GM12878 (cell line): ENCODE results near the gene ABCC5. TPM values are rescaled to one million over a fixed set of nuclear protein-coding genes. Genes with fewer than 3 reads are reported as not detected.
A peak's percentile ranks its signal among the peaks of the same experiment; 100 is the strongest.

ENCODE experiments used
- ATAC-seq: fragments of 200-7000 bp; cut with Tn5 transposase; 3 replicates; pipeline ENCODE4 v1.9.1; 2020; ENCODE audit warnings: mild to moderate bottlenecking, moderate library complexity
- BruUV-seq: library from RNA; stranded (reverse); fragments of 400-500 nt; replicated peaks from 2 replicates; lab custom pipeline; 2021; lab: Mats Ljungman, UMichigan
- CTCF ChIA-PET: fragments of 300-600 bp; sonication (Branson Sonifier 250); formaldehyde crosslinking; extraction: SDS; loops from one replicate; lab custom pipeline; 2021; ENCODE audit warnings: inconsistent platforms; lab: Yijun Ruan, JAX
- POLR2A ChIA-PET: fragments of 350-600 bp; formaldehyde crosslinking; extraction: SDS; loops from one replicate; lab custom pipeline; 2021; ENCODE audit warnings: inconsistent platforms; lab: Charles Lee
- RAD21 ChIA-PET: fragments of 300-600 bp; sonication (Branson Sonifier 250); formaldehyde crosslinking; loops from one replicate; lab custom pipeline; 2023; ENCODE audit warnings: antibody characterized with exemption; ENCODE audit not compliant: unreplicated experiment; lab: Charles Lee
- SMC1A ChIA-PET: fragments of 300-600 bp; sonication (Branson Sonifier 250); formaldehyde crosslinking; loops from one replicate; lab custom pipeline; 2023; ENCODE audit not compliant: unreplicated experiment, uncharacterized antibody; lab: Charles Lee
- DNase-seq: peaks from one replicate; pipeline ENCODE4 v3.0.0-alpha.2; 2011; ENCODE audit warnings: low read depth, low spot score
- FAIRE-seq: peaks from 3 replicates; lab custom pipeline; 2011; peaks lifted over from hg19 to GRCh38; lab: Jason Lieb, UNC
- H2AFZ ChIP-seq: 2 replicates; pipeline ENCODE4 v1.6.0; 2011; ENCODE audit warnings: low read depth, low read length, control low read depth; ENCODE audit not compliant: control insufficient read depth
- H3K27ac ChIP-seq: 2 replicates; pipeline ENCODE4 v1.5.1; 2011; ENCODE audit warnings: control low read depth; ENCODE audit not compliant: control insufficient read depth, insufficient read depth
- H3K27me3 ChIP-seq, 2 experiments: replicated peaks in 1 of 2; 2 replicates each; pipeline versions ENCODE4 v1.6.0 to v1.6.1; 2011; ENCODE audit warnings: low read length in 1 of 2; ENCODE audit not compliant: control insufficient read depth in 2 of 2, insufficient read depth in 2 of 2
- H3K36me3 ChIP-seq, 2 experiments: 2 replicates each; pipeline ENCODE4 v1.5.1; 2011; ENCODE audit warnings: low read length in 1 of 2; ENCODE audit not compliant: control insufficient read depth in 2 of 2, insufficient read depth in 2 of 2
- H3K4me1 ChIP-seq: 2 replicates; pipeline ENCODE4 v1.6.1; 2011; ENCODE audit warnings: mild to moderate bottlenecking, low read length, moderate library complexity, mixed read lengths; ENCODE audit not compliant: control insufficient read depth, insufficient read depth
- H3K4me2 ChIP-seq: 2 replicates; pipeline ENCODE4 v1.6.0; 2011; ENCODE audit warnings: control low read depth; ENCODE audit not compliant: control insufficient read depth, insufficient read depth
- H3K4me3 ChIP-seq: fragments of 200-600 bp; sonication (generic); 2 replicates; pipeline ENCODE4 v1.5.1; 2016
- H3K79me2 ChIP-seq: 2 replicates; pipeline ENCODE4 v1.6.0; 2011; ENCODE audit warnings: low read length; ENCODE audit not compliant: control insufficient read depth, insufficient read depth
- H3K9ac ChIP-seq: 2 replicates; pipeline ENCODE4 v1.8.0; 2011; ENCODE audit warnings: low read length, control low read depth, mixed read lengths; ENCODE audit not compliant: control insufficient read depth, insufficient read depth
- H3K9me3 ChIP-seq: replicated peaks from 3 replicates; pipeline ENCODE4 v1.5.1; 2011; ENCODE audit warnings: mild to moderate bottlenecking, low read length; ENCODE audit not compliant: control insufficient read depth, insufficient read depth
- H4K20me1 ChIP-seq: 2 replicates; pipeline ENCODE4 v1.6.0; 2011; ENCODE audit not compliant: control insufficient read depth, insufficient read depth
- ATF7 ChIP-seq: fragments of 450-650 bp; IDR thresholded peaks from 2 replicates; pipeline ENCODE4 v1.6.1; 2016; ENCODE audit warnings: low read depth, mild to moderate bottlenecking
- EP300 ChIP-seq, 2 experiments: fragments of 150-350 bp in 1 of 2; IDR thresholded peaks; 2 replicates each; pipeline ENCODE4 v1.6.1; 2011 to 2012; ENCODE audit warnings: low read depth in 2 of 2, low read length in 2 of 2, borderline replicate concordance in 1 of 2, improper control_type of control experiment in 1 of 2, inconsistent platforms in 1 of 2; ENCODE audit not compliant: control insufficient read depth in 1 of 2
- NBN ChIP-seq: fragments of 450-650 bp; IDR thresholded peaks from 2 replicates; pipeline ENCODE4 v1.6.1; 2016
- NFIC ChIP-seq: IDR thresholded peaks from 2 replicates; pipeline ENCODE4 v1.6.1; 2012; ENCODE audit warnings: low read depth, mild to moderate bottlenecking, inconsistent platforms, low read length, moderate library complexity
- NR2C2 ChIP-seq: IDR thresholded peaks from 2 replicates; pipeline ENCODE4 v1.6.1; 2011; ENCODE audit warnings: borderline replicate concordance, low read depth; ENCODE audit not compliant: control insufficient read depth, insufficient read length
- SMAD1 ChIP-seq: fragments of 450-650 bp; IDR thresholded peaks from 2 replicates; pipeline ENCODE4 v1.6.1; 2018; ENCODE audit warnings: mild to moderate bottlenecking, low read depth; ENCODE audit not compliant: partially characterized antibody
- SPI1 ChIP-seq: IDR thresholded peaks from 2 replicates; pipeline ENCODE4 v1.6.1; 2011; ENCODE audit warnings: low read depth, mild to moderate bottlenecking, low read length, moderate library complexity, borderline replicate concordance; ENCODE audit not compliant: insufficient read depth
- STAT3 ChIP-seq: IDR thresholded peaks from 2 replicates; pipeline ENCODE4 v1.6.1; 2011; ENCODE audit warnings: low read depth, low read length, improper control_type of control experiment
- ZBTB11 ChIP-seq: fragments of 450-650 bp; formaldehyde crosslinking; IDR thresholded peaks from 2 replicates; pipeline ENCODE4 v1.5.0; 2022; ENCODE audit warnings: mild to moderate bottlenecking, missing genetic modification characterization
- WGBS: methylation state at CpG from one replicate; pipeline ENCODE4 v1.1.6; 2016; ENCODE audit warnings: low lambda C conversion rate; ENCODE audit not compliant: insufficient replicate concordance, insufficient coverage; ENCODE audit errors: missing lambda C conversion rate; 5-methylcytosine and 5-hydroxymethylcytosine counted together
- in situ Hi-C: fragments of 300-500 bp; cut with MboI; formaldehyde crosslinking; loops from 9 replicates; pipeline ENCODE4 v1.14.3; 2018; ENCODE audit warnings: mixed read lengths
- intact Hi-C: fragments of 100-400 bp; cut with micrococcal nuclease; formaldehyde crosslinking; loops from one replicate; pipeline ENCODE4 v1.14.2; 2022; ENCODE audit not compliant: unreplicated experiment
- polyA plus RNA-seq, 11 experiments: library from polyadenylated mRNA; depleted of rRNA in 4 of 11; unstranded in 6 of 11; stranded (reverse) in 5 of 11; fragments of >200 nt; fragmentation: Nextera tagmentation in 4 of 11; fragmentation: Illumina TruSeq in 1 of 11; extraction: Ambion mirVana in 4 of 11; extraction: Trizol in 1 of 11; gene quantifications; 1 replicate in 1 of 11; 2 replicates in 10 of 11; pipeline versions ENCODE4 v1.2.1 to v1.2.3, GENCODE V29; 2011 to 2016; ENCODE audit warnings: inconsistent platforms in 2 of 11, missing spikeins in 2 of 11, low read depth in 1 of 11
- total RNA-seq, 4 experiments: library from RNA; depleted of rRNA in 3 of 4; stranded (reverse); fragments of >200 nt in 3 of 4; fragmentation: Illumina TruSeq in 1 of 4; extraction: Trizol in 1 of 4; gene quantifications; 2 replicates each; pipeline versions ENCODE4 v1.2.1 to v1.2.3, GENCODE V29; 2013 to 2021
- TF ChIP-seq, protein P1 (sequence below): fragments of 450-650 bp; IDR thresholded peaks from 2 replicates; pipeline ENCODE4 v1.6.1; 2014; ENCODE audit warnings: mild to moderate bottlenecking

ABCC5 gene
- total and polyA plus RNA-seq, 10 of the 15 experiments (the other 5 are each of a cell fraction or from before 2014, with no cell fraction given) = 6.0 to 17.8 (median 9.7) TPM

DNA sequence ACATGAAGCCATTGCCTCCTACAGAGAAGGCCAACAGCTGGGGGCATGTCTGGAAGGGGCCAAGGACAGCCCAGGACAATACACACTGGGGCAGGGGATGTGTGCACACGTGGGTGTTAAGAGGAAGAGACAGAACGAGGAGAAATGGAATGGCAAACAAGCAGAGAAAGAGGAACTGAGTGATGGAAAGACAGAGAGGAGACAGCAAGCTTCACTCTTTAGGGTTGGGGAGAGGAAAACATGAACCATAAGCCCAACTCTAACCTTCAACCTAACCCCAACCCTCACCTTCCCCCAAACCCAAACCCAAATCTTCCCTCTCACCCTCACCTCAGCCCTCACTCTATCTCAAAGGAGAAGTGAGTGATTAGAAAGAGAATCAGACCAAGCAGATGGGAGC lies 121.1 kb downstream of the ABCC5 start:
- no peaks in the 10 kb centered on the region for H4K20me1 ChIP-seq
- no peak overlapping the region for H3K27ac ChIP-seq
- RAD21 ChIA-PET = interaction anchor here (0.9 to 4.2 kb wide), 7 partner anchors 10 to 394 kb away, joined by 3 to 28 read pairs (median 4); partner anchors contain the start of genes ABCC5 and EEF1AKMT4
- no peak overlapping the region for H3K9ac ChIP-seq
- no peak for TF ChIP-seq EP300 (IDR thresholded peaks at IDR 0.05; ENCODE audit: borderline replicate concordance in 1 of 2, control insufficient read depth in 1 of 2, low read depth in 2 of 2, low read length in 2 of 2)
- no peak for TF ChIP-seq STAT3
- TF ChIP-seq SPI1 = peak; percentile 41; the same call in 1 of the 2 replicates
- H3K4me3 ChIP-seq = no peak overlapping the region
- POLR2A ChIA-PET = interaction anchor here (0.7 to 1.1 kb wide), 3 partner anchors 101 to 390 kb away, joined by 3 to 4 read pairs (median 3); partner anchors contain the start of gene ABCC5
- no peaks in the 10 kb centered on the region for H3K27me3 ChIP-seq
- intact Hi-C loops (loop anchor here (5.0 to 10.0 kb wide), 2 partner anchors 238 to 646 kb away; partner anchors contain the start of gene EIF2B5), in situ Hi-C loops (loop anchor here (10.0 kb wide), 1 partner anchor 618 kb away; no protein-coding TSS in a partner anchor)
- no peaks in the 10 kb centered on the region for H3K9me3 ChIP-seq
- no peak overlapping the region for H2AFZ ChIP-seq
- no TSS peak for BruUV-seq
- CTCF ChIA-PET = interaction anchor here (1.2 to 4.8 kb wide), 17 partner anchors 11 to 618 kb away, joined by 3 to 84 read pairs (median 5); partner anchors contain the start of genes ABCC5, EEF1AKMT4 and PARL
- 0% methylated on average over 2 of the region's 2 CpGs for WGBS
- no peak; the same call in 2 of the 3 replicates for ATAC-seq
- DNase-seq = no peak
- H3K4me2 ChIP-seq = no peak overlapping the region
- H3K79me2 ChIP-seq = no peaks in the 10 kb centered on the region
- SMC1A ChIA-PET = interaction anchor here (1.0 to 4.3 kb wide), 10 partner anchors 9 to 475 kb away, joined by 3 to 32 read pairs (median 4); no protein-coding TSS in a partner anchor
- FAIRE-seq = no peak
- peaks cover 8% of the 10 kb centered on the region; the same call in 1 of the 2 replicates for H3K4me1 ChIP-seq
- H3K36me3 ChIP-seq = no peaks in the 10 kb centered on the region

DNA sequence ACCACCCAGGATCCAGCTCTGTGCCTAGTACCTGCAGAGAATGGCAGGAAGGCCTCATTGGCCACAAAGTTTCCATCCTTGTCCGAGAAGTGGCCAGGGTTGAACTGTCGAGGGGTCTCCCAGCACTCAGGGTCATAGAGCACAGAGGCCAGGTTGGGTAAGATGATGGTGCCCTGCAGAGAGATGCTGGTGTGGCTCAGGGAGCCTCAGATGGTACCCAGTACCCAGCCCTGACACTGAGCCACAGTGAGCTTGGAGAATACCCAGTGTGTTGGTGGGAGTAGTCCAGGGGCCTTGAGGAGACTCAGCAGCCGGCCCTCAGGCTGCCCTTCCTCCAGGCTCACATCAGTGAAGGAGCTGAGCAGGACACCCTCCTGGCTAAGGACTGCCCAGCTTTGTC lies 121.5 kb downstream of the ABCC5 start:
- no peak overlapping the region for H2AFZ ChIP-seq
- in situ Hi-C loops = loop anchor here (10.0 kb wide), 1 partner anchor 619 kb away; no protein-coding TSS in a partner anchor
- TF ChIP-seq, protein P1, sequence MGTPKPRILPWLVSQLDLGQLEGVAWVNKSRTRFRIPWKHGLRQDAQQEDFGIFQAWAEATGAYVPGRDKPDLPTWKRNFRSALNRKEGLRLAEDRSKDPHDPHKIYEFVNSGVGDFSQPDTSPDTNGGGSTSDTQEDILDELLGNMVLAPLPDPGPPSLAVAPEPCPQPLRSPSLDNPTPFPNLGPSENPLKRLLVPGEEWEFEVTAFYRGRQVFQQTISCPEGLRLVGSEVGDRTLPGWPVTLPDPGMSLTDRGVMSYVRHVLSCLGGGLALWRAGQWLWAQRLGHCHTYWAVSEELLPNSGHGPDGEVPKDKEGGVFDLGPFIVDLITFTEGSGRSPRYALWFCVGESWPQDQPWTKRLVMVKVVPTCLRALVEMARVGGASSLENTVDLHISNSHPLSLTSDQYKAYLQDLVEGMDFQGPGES = no peak
- TF ChIP-seq NFIC = no peak
- no peak for TF ChIP-seq ZBTB11 (CRISPR knock-in tag)
- no peak for TF ChIP-seq NR2C2
- TF ChIP-seq NBN = no peak
- TF ChIP-seq SMAD1 = no peak
- no peak for TF ChIP-seq ATF7

More for the DNA sequence above, 121.5 kb downstream of the ABCC5 start:
- ChIA-PET POLR2A (interaction anchor here (0.6 to 0.9 kb wide), 2 partner anchors 122 to 323 kb away, joined by 3 to 4 read pairs; partner anchors contain the start of gene ABCC5), SMC1A (interaction anchor here (0.6 to 4.3 kb wide), 15 partner anchors 12 to 537 kb away, joined by 3 to 32 read pairs (median 5); partner anchors contain the start of genes EEF1AKMT4 and PARL), CTCF (interaction anchor here (0.7 to 4.8 kb wide), 32 partner anchors 8 to 647 kb away, joined by 3 to 84 read pairs (median 4); partner anchors contain the start of genes ABCC5, EEF1AKMT4 and PARL), RAD21 (interaction anchor here (0.9 to 4.2 kb wide), 14 partner anchors 8 to 395 kb away, joined by 3 to 28 read pairs (median 4); partner anchors contain the start of genes ABCC5, EEF1AKMT4 and VWA5B2)
- Histone ChIP-seq H3K79me2 (no peaks in the 10 kb centered on the region), H3K4me1 (peaks cover 8% of the 10 kb centered on the region; the same call in 1 of the 2 replicates), H3K4me2 (no peak overlapping the region), H3K27me3 (no peaks in the 10 kb centered on the region), H3K9me3 (no peaks in the 10 kb centered on the region), H4K20me1 (no peaks in the 10 kb centered on the region), H3K9ac (no peak overlapping the region), H3K4me3 (no peak overlapping the region), H3K27ac (no peak overlapping the region), H3K36me3 (no peaks in the 10 kb centered on the region)
- BruUV-seq = no TSS peak
- FAIRE-seq (no peak), ATAC-seq (no peak; the same call in 2 of the 3 replicates), DNase-seq (no peak)
- 23% methylated on average over 3 of the region's 3 CpGs for WGBS
- intact Hi-C loops = loop anchor here (5.0 to 10.0 kb wide), 2 partner anchors 239 to 646 kb away; partner anchors contain the start of gene EIF2B5
